WERI-Rb-1 (cell line): ENCODE results near the gene EPB41.
"Not testable (repeated sequence)": the region's sequence is repeated elsewhere in the genome, so short reads cannot be mapped to it uniquely, and the experiment has no call there.

Source experiments
- DNase-seq: peaks from one replicate; pipeline ENCODE4 v3.0.0-alpha.2; 2020
- H3K27ac ChIP-seq: fragments of 250-450 bp; sonication (Bioruptor Pico); 2 replicates; pipeline ENCODE4 v1.5.1; 2020; ENCODE audit warnings: mild to moderate bottlenecking, moderate library complexity
- H3K27me3 ChIP-seq: fragments of 250-450 bp; sonication (Bioruptor Pico); 2 replicates; pipeline ENCODE4 v1.5.1; 2021; ENCODE audit warnings: mild to moderate bottlenecking, low read depth, moderate library complexity; ENCODE audit not compliant: insufficient read depth, severe bottlenecking
- H3K36me3 ChIP-seq: fragments of 250-450 bp; sonication (Bioruptor Pico); 2 replicates; pipeline ENCODE4 v1.5.1; 2020; ENCODE audit warnings: mild to moderate bottlenecking, moderate library complexity
- H3K4me3 ChIP-seq: 2 replicates; pipeline ENCODE4 v1.5.1; 2011; ENCODE audit warnings: low read depth, mild to moderate bottlenecking, control low read depth, low read length
- H3K9me3 ChIP-seq: fragments of 250-450 bp; sonication (Bioruptor Pico); 2 replicates; pipeline ENCODE4 v1.5.1; 2021; ENCODE audit warnings: mild to moderate bottlenecking, moderate library complexity; ENCODE audit not compliant: severe bottlenecking
- CTCF ChIP-seq: IDR thresholded peaks from 2 replicates; pipeline ENCODE4 v1.5.1; 2011; ENCODE audit warnings: low read depth, mild to moderate bottlenecking, control low read depth, inconsistent platforms, low read length

The EPB41 gene

GRCh38 chr1:28871631-28872401 is 42.6 kb upstream of the EPB41 start:
- no peak for DNase-seq
- H3K36me3 ChIP-seq, result no peaks in the 10 kb centered on the region
- no peaks in the 10 kb centered on the region for H3K9me3 ChIP-seq

GRCh38 chr1:28875134-28875533 is 39.2 kb upstream of the EPB41 start:
- DNase-seq, result not testable (repeated sequence)

More at GRCh38 chr1:28871631-28872401, 42.6 kb upstream of the EPB41 start:
- no peak for TF ChIP-seq CTCF
- H3K27ac ChIP-seq, result no peak overlapping the region
- no peak overlapping the region for H3K4me3 ChIP-seq
- no peaks in the 10 kb centered on the region for H3K27me3 ChIP-seq

GRCh38 chr1:28877132-28877781 is 37.1 kb upstream of the EPB41 start:
- Histone ChIP-seq H3K4me3 (no peak overlapping the region), H3K27ac (no peak overlapping the region), H3K36me3 (no peaks in the 10 kb centered on the region), H3K27me3 (no peaks in the 10 kb centered on the region), H3K9me3 (no peaks in the 10 kb centered on the region)
- TF ChIP-seq CTCF, result peak; percentile 90
- DNase-seq, result peak; percentile 72

More at GRCh38 chr1:28875134-28875533, 39.2 kb upstream of the EPB41 start:
- H3K27ac ChIP-seq, H3K27me3 ChIP-seq, H3K4me3 ChIP-seq, H3K9me3 ChIP-seq, H3K36me3 ChIP-seq: not testable (repeated sequence)

GRCh38 chr1:28878796-28879195 is 35.6 kb upstream of the EPB41 start:
- no peaks in the 10 kb centered on the region for H3K27me3 ChIP-seq
- no peaks in the 10 kb centered on the region for H3K36me3 ChIP-seq
- no peak for TF ChIP-seq CTCF
- DNase-seq, result no peak
- H3K27ac ChIP-seq, result no peak overlapping the region
- H3K4me3 ChIP-seq, result no peak overlapping the region
- no peaks in the 10 kb centered on the region for H3K9me3 ChIP-seq

GRCh38 chr1:28882009-28882628 is 32.2 kb upstream of the EPB41 start:
- H3K27ac ChIP-seq, result no peak overlapping the region
- DNase-seq, result peak; percentile 91
- H3K9me3 ChIP-seq, result no peaks in the 10 kb centered on the region
- H3K4me3 ChIP-seq, result no peak overlapping the region
- H3K27me3 ChIP-seq, result no peaks in the 10 kb centered on the region
- no peaks in the 10 kb centered on the region for H3K36me3 ChIP-seq
- peak; percentile 97 for TF ChIP-seq CTCF

GRCh38 chr1:28883242-28883616 is 31.1 kb upstream of the EPB41 start:
- TF ChIP-seq CTCF, result no peak
- Histone ChIP-seq H3K27ac (no peak overlapping the region), H3K27me3 (no peaks in the 10 kb centered on the region), H3K9me3 (no peaks in the 10 kb centered on the region), H3K4me3 (no peak overlapping the region), H3K36me3 (no peaks in the 10 kb centered on the region)
- DNase-seq, result no peak
